ENCODE measurements around the gene PRKCH. TPM values are rescaled to one million over a fixed set of nuclear protein-coding genes. Genes with fewer than 3 reads are reported as not detected.

Gene PRKCH
- total RNA-seq, 2 donors from 2014 or later, result 24.6 to 73.6 TPM

DNA sequence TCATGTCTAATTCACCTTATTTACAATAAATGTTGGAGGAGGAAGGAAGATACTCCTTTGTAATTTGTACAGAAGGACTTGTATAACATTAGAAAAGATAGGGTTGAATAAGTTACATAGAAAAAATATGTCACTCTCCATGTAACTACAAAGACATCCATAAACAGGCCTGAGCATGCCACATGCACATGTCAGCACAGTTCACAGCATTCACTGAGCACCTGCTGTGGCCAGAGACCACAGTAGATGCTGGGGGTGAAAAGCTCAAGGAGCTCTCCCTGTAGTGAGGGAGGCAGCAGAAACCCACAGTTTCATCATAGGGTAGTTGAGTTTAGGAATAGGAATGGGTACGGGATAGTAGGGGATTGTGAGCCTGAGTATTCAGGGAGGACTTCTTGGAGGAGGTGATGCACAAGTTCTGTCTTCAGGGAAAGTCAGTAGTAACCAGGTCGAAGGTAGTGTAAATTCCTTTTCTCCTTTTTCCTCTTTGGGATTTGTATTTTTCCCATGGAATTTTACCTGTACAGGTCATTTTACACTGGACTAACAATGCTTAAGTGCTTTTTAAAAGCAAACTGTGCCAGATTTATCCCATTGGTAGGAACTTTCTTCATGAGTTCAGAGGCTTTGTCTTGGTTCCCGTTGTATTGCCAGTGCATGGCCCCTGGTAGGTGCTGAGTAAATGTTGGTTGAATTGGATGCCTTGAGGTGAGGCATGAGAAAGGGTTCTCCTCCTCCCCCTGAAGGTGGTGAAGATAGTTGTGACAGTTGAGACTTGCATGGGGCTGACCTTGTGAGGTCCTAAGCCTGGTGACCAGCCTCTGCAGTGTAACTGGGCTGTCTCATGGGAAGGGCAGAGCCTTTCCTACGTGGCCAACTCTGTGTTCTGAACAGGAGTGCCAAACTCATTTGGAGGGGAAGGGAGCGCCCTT is 20.2 kb downstream of the PRKCH start:
- DNase-seq (ENCODE audit: low spot score) (no peak), ATAC-seq (ENCODE audit: insufficient number of reproducible peaks, low FRiP score, low read depth) (no peak)
- Histone ChIP-seq H3K9me3 (no peaks in the 10 kb centered on the region), H3K4me1 (ENCODE audit: control insufficient read depth in 1 of 2, low read depth in 2 of 2) (no peaks in the 10 kb centered on the region), H3K36me3 (no peaks in the 10 kb centered on the region), H3K27me3 (replicated peaks; ENCODE audit: insufficient read depth) (no peaks in the 10 kb centered on the region), H3K4me3 (no peak overlapping the region), H3K27ac (no peak overlapping the region)
- TF ChIP-seq, protein P1, sequence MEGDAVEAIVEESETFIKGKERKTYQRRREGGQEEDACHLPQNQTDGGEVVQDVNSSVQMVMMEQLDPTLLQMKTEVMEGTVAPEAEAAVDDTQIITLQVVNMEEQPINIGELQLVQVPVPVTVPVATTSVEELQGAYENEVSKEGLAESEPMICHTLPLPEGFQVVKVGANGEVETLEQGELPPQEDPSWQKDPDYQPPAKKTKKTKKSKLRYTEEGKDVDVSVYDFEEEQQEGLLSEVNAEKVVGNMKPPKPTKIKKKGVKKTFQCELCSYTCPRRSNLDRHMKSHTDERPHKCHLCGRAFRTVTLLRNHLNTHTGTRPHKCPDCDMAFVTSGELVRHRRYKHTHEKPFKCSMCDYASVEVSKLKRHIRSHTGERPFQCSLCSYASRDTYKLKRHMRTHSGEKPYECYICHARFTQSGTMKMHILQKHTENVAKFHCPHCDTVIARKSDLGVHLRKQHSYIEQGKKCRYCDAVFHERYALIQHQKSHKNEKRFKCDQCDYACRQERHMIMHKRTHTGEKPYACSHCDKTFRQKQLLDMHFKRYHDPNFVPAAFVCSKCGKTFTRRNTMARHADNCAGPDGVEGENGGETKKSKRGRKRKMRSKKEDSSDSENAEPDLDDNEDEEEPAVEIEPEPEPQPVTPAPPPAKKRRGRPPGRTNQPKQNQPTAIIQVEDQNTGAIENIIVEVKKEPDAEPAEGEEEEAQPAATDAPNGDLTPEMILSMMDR (IDR thresholded peaks at IDR 0.05), result no peak

DNA sequence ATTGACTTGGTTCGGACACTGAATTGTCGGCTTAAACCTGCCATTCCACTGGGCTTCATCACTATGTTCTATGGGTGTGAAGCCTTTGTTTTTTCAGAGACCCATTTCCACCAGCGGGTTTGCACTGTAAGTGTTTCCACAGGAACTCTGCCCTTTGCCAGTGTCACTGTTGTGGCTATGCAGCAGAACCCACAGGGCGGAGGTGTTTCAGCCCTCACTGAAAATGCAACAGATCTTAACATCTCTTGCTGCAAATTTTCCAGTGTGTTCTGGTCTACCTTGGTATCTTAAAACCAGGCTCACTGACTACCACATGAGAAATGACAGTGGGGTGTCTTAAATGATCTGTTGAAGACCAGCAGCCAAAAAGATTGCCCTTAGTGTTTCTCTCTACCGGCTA is 21.1 kb downstream of the PRKCH start:
- Histone ChIP-seq H3K27ac (no peak overlapping the region), H3K9me3 (no peaks in the 10 kb centered on the region), H3K36me3 (no peaks in the 10 kb centered on the region), H3K4me1 (ENCODE audit: control insufficient read depth in 1 of 2, low read depth in 2 of 2) (no peaks in the 10 kb centered on the region), H3K27me3 (replicated peaks; ENCODE audit: insufficient read depth) (no peaks in the 10 kb centered on the region), H3K4me3 (no peak overlapping the region)
- DNase-seq (ENCODE audit: low spot score), result no peak
- no peak for ATAC-seq (ENCODE audit: insufficient number of reproducible peaks, low FRiP score, low read depth)
- TF ChIP-seq, protein P1 (IDR thresholded peaks at IDR 0.05), result no peak

DNA sequence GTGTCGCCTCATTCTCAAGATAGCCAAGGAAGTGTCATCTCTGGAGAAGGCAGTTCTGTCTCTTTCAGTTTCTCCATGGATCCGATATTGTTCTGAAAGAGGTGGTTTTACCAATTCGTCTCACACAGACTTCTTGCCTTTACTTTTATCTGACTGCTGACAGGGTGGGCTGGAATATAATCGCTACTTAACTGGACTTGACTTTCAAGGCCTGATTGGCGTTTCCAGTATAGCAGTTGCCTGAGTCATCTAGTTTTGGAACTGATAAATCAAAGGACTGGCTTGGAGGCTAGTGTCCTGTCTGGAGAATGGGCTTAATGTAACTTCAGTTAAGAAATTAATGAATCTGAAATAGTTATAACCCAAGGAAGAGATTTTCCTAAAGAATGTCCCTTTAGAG is 21.6 kb downstream of the PRKCH start:
- Histone ChIP-seq H3K27me3 (replicated peaks; ENCODE audit: insufficient read depth) (no peaks in the 10 kb centered on the region), H3K36me3 (no peaks in the 10 kb centered on the region), H3K4me3 (no peak overlapping the region), H3K27ac (no peak overlapping the region), H3K9me3 (no peaks in the 10 kb centered on the region), H3K4me1 (ENCODE audit: control insufficient read depth in 1 of 2, low read depth in 2 of 2) (no peaks in the 10 kb centered on the region)
- DNase-seq (ENCODE audit: low spot score) (no peak), ATAC-seq (ENCODE audit: insufficient number of reproducible peaks, low FRiP score, low read depth) (no peak)
- TF ChIP-seq, protein P1 (IDR thresholded peaks at IDR 0.05), result no peak

DNA sequence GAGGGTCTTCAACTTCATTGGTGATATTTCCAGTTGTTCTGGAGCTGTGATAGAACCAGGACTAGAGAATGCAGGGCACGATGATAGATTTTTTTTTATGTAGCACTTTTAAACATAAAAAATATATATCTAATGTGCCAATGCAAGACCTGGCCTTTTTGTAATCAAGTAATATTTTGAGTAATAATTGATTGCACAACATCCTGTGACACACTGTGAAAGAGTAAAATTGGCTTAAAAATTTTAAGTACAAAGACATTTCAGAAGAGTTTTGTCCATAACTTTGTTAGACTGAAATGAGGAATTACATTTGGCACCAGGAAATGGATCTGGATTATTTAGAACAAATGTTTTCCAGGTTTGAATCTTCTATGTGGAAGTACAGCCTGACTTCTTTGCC is 22.1 kb downstream of the PRKCH start:
- ATAC-seq (ENCODE audit: insufficient number of reproducible peaks, low FRiP score, low read depth), result no peak
- no peaks in the 10 kb centered on the region for H3K36me3 ChIP-seq

DNA sequence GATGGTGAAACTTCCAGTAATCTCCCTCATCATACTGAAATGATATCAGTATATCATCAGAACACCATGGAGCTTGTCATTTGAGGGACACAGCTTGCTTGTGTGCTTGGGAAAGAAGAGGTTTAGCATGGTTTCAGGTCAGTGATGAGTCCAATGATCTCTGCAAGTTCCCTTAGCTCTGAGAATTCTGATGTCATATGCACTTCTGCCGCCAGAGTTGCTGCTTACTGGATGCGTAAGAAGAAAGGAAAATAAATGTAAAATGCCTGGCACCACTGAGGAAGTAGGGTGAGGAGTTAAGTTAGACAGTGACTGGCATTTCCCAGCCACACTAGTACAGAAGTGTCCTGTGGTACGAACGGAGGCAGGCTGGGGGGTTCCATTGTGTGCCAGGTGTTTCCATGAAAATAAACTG is 22.6 kb downstream of the PRKCH start:
- ATAC-seq (ENCODE audit: insufficient number of reproducible peaks, low FRiP score, low read depth) (peak; percentile 27), DNase-seq (ENCODE audit: low spot score) (no peak)
- no peak overlapping the region for H3K4me3 ChIP-seq
- TF ChIP-seq, protein P1 (IDR thresholded peaks at IDR 0.05), result no peak
- no peaks in the 10 kb centered on the region for H3K27me3 ChIP-seq (replicated peaks; ENCODE audit: insufficient read depth)
- no peaks in the 10 kb centered on the region for H3K9me3 ChIP-seq
- H3K36me3 ChIP-seq, result no peaks in the 10 kb centered on the region
- H3K27ac ChIP-seq, result peak overlapping the region in 1 of 2 donors; percentile 45
- H3K4me1 ChIP-seq (ENCODE audit: control insufficient read depth in 1 of 2, low read depth in 2 of 2), result no peaks in the 10 kb centered on the region

More for the DNA sequence above, 22.1 kb downstream of the PRKCH start:
- H3K9me3 ChIP-seq, result no peaks in the 10 kb centered on the region
- H3K27ac ChIP-seq, result peak overlapping the region in 1 of 2 donors; percentile 45
- no peak for DNase-seq (ENCODE audit: low spot score)
- TF ChIP-seq, protein P1 (IDR thresholded peaks at IDR 0.05), result no peak
- no peak overlapping the region for H3K4me3 ChIP-seq
- no peaks in the 10 kb centered on the region for H3K27me3 ChIP-seq (replicated peaks; ENCODE audit: insufficient read depth)
- no peaks in the 10 kb centered on the region for H3K4me1 ChIP-seq (ENCODE audit: control insufficient read depth in 1 of 2, low read depth in 2 of 2)

Data from thoracic aorta (tissue), 2 donors.